ENCODE data around the gene SLC15A4. TPM values are rescaled to one million over a fixed set of nuclear protein-coding genes. Genes with fewer than 3 reads are reported as not detected.

SLC15A4 gene
- polyA plus RNA-seq, 2 of the 4 experiments (the other 2 are of a cell fraction) = 21.6 to 40.0 TPM

DNA sequence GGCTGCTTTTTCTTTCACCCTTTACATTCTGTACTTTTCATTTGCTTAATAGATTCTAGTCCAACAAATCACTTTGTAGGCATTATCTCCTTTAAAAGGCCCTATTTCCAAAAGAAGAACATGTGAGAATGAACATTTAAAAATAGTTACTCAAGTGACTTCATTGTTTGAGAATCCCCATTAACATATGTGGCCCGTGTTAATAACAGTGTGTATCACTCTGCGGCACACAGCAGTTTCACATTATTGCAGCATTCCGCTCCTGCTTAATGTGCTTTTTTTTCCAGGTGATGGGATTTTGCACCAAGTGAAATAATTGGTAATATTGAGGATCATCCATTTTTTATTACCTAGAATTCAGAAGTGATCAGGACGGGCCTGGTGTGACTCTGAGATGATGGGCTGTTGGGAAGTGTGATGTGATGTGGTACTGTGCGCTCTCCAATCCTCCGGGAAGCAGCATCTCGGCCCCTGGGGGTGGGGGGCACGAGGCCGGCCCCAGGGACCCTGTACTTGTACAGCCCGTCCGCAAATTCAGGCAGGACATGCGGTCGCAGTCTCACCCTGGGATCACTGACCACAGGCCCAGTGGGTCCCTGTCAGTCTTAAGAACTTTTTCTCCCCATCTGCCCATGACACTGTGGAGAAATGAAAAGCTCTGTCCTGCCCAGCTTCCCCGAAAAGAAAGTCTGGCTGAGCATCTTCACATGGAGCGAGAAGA is 32.9 kb downstream of the SLC15A4 start:
- POLR2A ChIA-PET = no interaction called here
- Histone ChIP-seq H3K27ac (no peak overlapping the region), H3K9me3 (no peaks in the 10 kb centered on the region), H3K4me3 (no peak overlapping the region), H3K4me2 (no peak overlapping the region), H3K4me1 (no peaks in the 10 kb centered on the region)
- no peak for TF ChIP-seq CHD4 (IDR thresholded peaks at IDR 0.05; ENCODE audit: borderline replicate concordance)
- TF ChIP-seq, protein P1, sequence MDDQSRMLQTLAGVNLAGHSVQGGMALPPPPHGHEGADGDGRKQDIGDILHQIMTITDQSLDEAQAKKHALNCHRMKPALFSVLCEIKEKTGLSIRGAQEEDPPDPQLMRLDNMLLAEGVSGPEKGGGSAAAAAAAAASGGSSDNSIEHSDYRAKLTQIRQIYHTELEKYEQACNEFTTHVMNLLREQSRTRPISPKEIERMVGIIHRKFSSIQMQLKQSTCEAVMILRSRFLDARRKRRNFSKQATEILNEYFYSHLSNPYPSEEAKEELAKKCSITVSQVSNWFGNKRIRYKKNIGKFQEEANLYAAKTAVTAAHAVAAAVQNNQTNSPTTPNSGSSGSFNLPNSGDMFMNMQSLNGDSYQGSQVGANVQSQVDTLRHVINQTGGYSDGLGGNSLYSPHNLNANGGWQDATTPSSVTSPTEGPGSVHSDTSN (IDR thresholded peaks at IDR 0.05) = no peak
- no peak for TF ChIP-seq MAZ (IDR thresholded peaks at IDR 0.05; ENCODE audit: borderline replicate concordance, low read depth, low read length)
- TF ChIP-seq ELK1 (IDR thresholded peaks at IDR 0.05; ENCODE audit: low read depth, low read length) = no peak
- TF ChIP-seq PHF8 (IDR thresholded peaks at IDR 0.05; ENCODE audit: borderline replicate concordance, low read depth) = no peak
- no peak for TF ChIP-seq HEYL (CRISPR knock-in tag; IDR thresholded peaks at IDR 0.05)
- TF ChIP-seq ZFP36 (IDR thresholded peaks at IDR 0.05; ENCODE audit: borderline replicate concordance, partially characterized antibody) = no peak
- TF ChIP-seq CBX8 (IDR thresholded peaks at IDR 0.05) = no peak
- no peak for TF ChIP-seq JUN (IDR thresholded peaks at IDR 0.05)
- TF ChIP-seq TP53 (CRISPR knock-in tag; IDR thresholded peaks at IDR 0.05) = no peak
- no peak for TF ChIP-seq NR3C1 (IDR thresholded peaks at IDR 0.05)
- TF ChIP-seq, protein P2, sequence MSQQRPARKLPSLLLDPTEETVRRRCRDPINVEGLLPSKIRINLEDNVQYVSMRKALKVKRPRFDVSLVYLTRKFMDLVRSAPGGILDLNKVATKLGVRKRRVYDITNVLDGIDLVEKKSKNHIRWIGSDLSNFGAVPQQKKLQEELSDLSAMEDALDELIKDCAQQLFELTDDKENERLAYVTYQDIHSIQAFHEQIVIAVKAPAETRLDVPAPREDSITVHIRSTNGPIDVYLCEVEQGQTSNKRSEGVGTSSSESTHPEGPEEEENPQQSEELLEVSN (IDR thresholded peaks at IDR 0.05; ENCODE audit: borderline replicate concordance, low read depth) = no peak
- no peak for TF ChIP-seq TFCP2L1 (CRISPR knock-in tag; IDR thresholded peaks at IDR 0.05)
- TF ChIP-seq, protein P3, sequence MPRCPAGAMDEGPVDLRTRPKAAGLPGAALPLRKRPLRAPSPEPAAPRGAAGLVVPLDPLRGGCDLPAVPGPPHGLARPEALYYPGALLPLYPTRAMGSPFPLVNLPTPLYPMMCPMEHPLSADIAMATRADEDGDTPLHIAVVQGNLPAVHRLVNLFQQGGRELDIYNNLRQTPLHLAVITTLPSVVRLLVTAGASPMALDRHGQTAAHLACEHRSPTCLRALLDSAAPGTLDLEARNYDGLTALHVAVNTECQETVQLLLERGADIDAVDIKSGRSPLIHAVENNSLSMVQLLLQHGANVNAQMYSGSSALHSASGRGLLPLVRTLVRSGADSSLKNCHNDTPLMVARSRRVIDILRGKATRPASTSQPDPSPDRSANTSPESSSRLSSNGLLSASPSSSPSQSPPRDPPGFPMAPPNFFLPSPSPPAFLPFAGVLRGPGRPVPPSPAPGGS (IDR thresholded peaks at IDR 0.05) = no peak
- TF ChIP-seq RFX5 (IDR thresholded peaks at IDR 0.05) = no peak
- TF ChIP-seq NPAS2 (CRISPR knock-in tag; IDR thresholded peaks at IDR 0.05; ENCODE audit: borderline replicate concordance) = no peak
- TF ChIP-seq MYC (IDR thresholded peaks at IDR 0.05; ENCODE audit: borderline replicate concordance, low read length) = no peak
- no peak for TF ChIP-seq USF2 (IDR thresholded peaks at IDR 0.05)
- TF ChIP-seq CHD2 (IDR thresholded peaks at IDR 0.05; ENCODE audit: low read length, partially characterized antibody) = no peak
- DNase-seq (ENCODE audit: low read depth in 1 of 2, low spot score in 1 of 2) (no peak), FAIRE-seq (no peak), ATAC-seq (no peak)
- CTCF ChIA-PET = interaction anchor here (0.8 kb wide), 1 partner anchor 8 kb away, joined by 3 read pairs; no protein-coding TSS in a partner anchor
- 92% methylated on average over 15 of the region's 15 CpGs for WGBS (ENCODE audit: missing lambda C conversion rate)

DNA sequence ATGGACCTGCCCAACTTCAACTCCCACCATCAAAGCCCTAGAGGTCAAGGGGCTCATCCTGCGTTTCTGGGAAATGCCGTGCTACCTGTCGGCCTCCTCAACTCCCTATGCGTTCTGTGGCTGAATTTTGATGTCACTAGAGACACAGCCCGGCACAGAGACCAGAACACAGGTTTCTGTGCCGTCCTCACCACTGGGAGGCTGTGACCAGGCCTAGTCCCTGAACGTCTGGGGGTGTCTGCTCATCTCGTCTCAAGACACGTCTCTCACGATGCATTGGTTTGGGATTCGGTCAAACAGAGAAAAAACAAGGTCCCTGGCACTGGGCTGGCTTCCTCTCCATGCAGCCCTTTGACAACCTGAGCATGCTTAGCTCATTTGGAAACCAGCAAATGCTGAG is 33.5 kb downstream of the SLC15A4 start:
- CTCF ChIA-PET = no interaction called here
- no peak for TF ChIP-seq ZSCAN20 (CRISPR knock-in tag; IDR thresholded peaks at IDR 0.05)
- no peak for TF ChIP-seq TFCP2L1 (CRISPR knock-in tag; IDR thresholded peaks at IDR 0.05)
- TF ChIP-seq CHD4 (IDR thresholded peaks at IDR 0.05; ENCODE audit: borderline replicate concordance) = no peak
- no peak for TF ChIP-seq KDM1A (IDR thresholded peaks at IDR 0.05; ENCODE audit: low read depth)
- TF ChIP-seq, protein P1 (IDR thresholded peaks at IDR 0.05) = no peak
- no peak for TF ChIP-seq RARB (CRISPR knock-in tag; IDR thresholded peaks at IDR 0.05)
- TF ChIP-seq, protein P4, sequence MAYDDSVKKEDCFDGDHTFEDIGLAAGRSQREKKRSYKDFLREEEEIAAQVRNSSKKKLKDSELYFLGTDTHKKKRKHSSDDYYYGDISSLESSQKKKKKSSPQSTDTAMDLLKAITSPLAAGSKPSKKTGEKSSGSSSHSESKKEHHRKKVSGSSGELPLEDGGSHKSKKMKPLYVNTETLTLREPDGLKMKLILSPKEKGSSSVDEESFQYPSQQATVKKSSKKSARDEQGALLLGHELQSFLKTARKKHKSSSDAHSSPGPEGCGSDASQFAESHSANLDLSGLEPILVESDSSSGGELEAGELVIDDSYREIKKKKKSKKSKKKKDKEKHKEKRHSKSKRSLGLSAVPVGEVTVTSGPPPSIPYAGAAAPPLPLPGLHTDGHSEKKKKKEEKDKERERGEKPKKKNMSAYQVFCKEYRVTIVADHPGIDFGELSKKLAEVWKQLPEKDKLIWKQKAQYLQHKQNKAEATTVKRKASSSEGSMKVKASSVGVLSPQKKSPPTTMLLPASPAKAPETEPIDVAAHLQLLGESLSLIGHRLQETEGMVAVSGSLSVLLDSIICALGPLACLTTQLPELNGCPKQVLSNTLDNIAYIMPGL (CRISPR knock-in tag; IDR thresholded peaks at IDR 0.05; ENCODE audit: borderline replicate concordance) = no peak
- no peak for TF ChIP-seq CBX8 (IDR thresholded peaks at IDR 0.05)
- TF ChIP-seq HOXB5 (CRISPR knock-in tag; IDR thresholded peaks at IDR 0.05) = no peak
- no peak for TF ChIP-seq JUN (IDR thresholded peaks at IDR 0.05)
- TF ChIP-seq HOXB13 (CRISPR knock-in tag; IDR thresholded peaks at IDR 0.05; ENCODE audit: low read depth) = no peak
- no peak for FAIRE-seq

More for the DNA sequence above, 33.5 kb downstream of the SLC15A4 start:
- 82% methylated on average over 11 of the region's 11 CpGs for WGBS (ENCODE audit: missing lambda C conversion rate)
- H3K4me1 ChIP-seq = no peaks in the 10 kb centered on the region
- H3K4me2 ChIP-seq = no peak overlapping the region
- DNase-seq (ENCODE audit: low read depth in 1 of 2, low spot score in 1 of 2) (no peak), ATAC-seq (no peak)
- no peak overlapping the region for H3K4me3 ChIP-seq
- no peaks in the 10 kb centered on the region for H3K9me3 ChIP-seq
- POLR2A ChIA-PET = no interaction called here
- no peak overlapping the region for H3K27ac ChIP-seq
